HCT116 (cell line): ENCODE measurements around the gene RIN3. TPM values are rescaled to one million over a fixed set of nuclear protein-coding genes. Genes with fewer than 3 reads are reported as not detected.

Experiments
- ATAC-seq: fragments of 200-7000 bp; cut with Tn5 transposase; 2 replicates; pipeline ENCODE4 v1.9.1; 2020; ENCODE audit warnings: mild to moderate bottlenecking, moderate library complexity
- BruUV-seq: library from RNA; stranded (reverse); fragments of 400-500 nt; replicated peaks from 2 replicates; lab custom pipeline; 2021; lab: Mats Ljungman, UMichigan
- CTCF ChIA-PET: fragments of 300-600 bp; sonication (Branson Sonifier 250); formaldehyde crosslinking; loops from one replicate; lab custom pipeline; 2021; ENCODE audit warnings: antibody characterized with exemption; lab: Charles Lee
- POLR2A ChIA-PET: fragments of 300-600, 350-600 bp; sonication (Branson Sonifier 250); formaldehyde crosslinking; loops from one replicate; lab custom pipeline; 2021; ENCODE audit warnings: antibody characterized with exemption; lab: Charles Lee
- RAD21 ChIA-PET, 2 experiments: fragments of 300-600 bp; sonication (Branson Sonifier 250); formaldehyde crosslinking; loops; one replicate each; lab custom pipeline; 2023; ENCODE audit warnings: low total read pairs in 2 of 2; ENCODE audit not compliant: uncharacterized antibody in 2 of 2, unreplicated experiment in 2 of 2, low non-redundant PET in 1 of 2; lab: Charles Lee
- DNase-seq: peaks from one replicate; pipeline ENCODE4 v3.0.0-alpha.2; 2010; ENCODE audit warnings: low read depth, low spot score
- H2AFZ ChIP-seq: fragments of 200-600 bp; shearing (Covaris generic), sonication (generic); 2 replicates; pipeline ENCODE4 v1.6.1; 2017; ENCODE audit warnings: low read depth, mixed run types, mixed read lengths, antibody characterized with exemption, low read length; ENCODE audit not compliant: poor library complexity, severe bottlenecking
- H3K27ac ChIP-seq: 2 replicates; pipeline ENCODE4 v1.5.1; 2012; ENCODE audit warnings: low read depth, low read length
- H3K27me3 ChIP-seq: fragments of 200-600 bp; sonication (generic); 2 replicates; pipeline ENCODE4 v1.6.1; 2016; ENCODE audit warnings: mixed run types, low read length, mixed read lengths; ENCODE audit not compliant: insufficient read depth
- H3K36me3 ChIP-seq, 2 experiments: fragments of 200-500 bp in 1 of 2; fragments of 200-600 bp in 1 of 2; sonication (Bioruptor generic) in 1 of 2; sonication (generic) in 1 of 2; 2 replicates each; pipeline versions ENCODE4 v1.5.1 to v1.6.1; 2014 to 2016; ENCODE audit warnings: low read length in 2 of 2, inconsistent platforms in 1 of 2, mixed read lengths in 1 of 2, mixed run types in 1 of 2; ENCODE audit not compliant: insufficient read depth in 2 of 2, control insufficient read depth in 1 of 2
- H3K4me1 ChIP-seq, 2 experiments: fragments of 200-600 bp in 1 of 2; sonication (generic) in 1 of 2; 2 replicates each; pipeline versions ENCODE4 v1.5.1 to v1.6.1; 2012 to 2017; ENCODE audit warnings: low read length in 2 of 2, inconsistent platforms in 1 of 2, mild to moderate bottlenecking in 1 of 2, mixed read lengths in 1 of 2, mixed run types in 1 of 2, moderate library complexity in 1 of 2; ENCODE audit not compliant: insufficient read depth in 2 of 2, control insufficient read depth in 1 of 2
- H3K4me2 ChIP-seq: fragments of 200-600 bp; sonication (generic); 2 replicates; pipeline ENCODE4 v1.6.1; 2017; ENCODE audit warnings: mixed run types, low read length, mixed read lengths
- H3K4me3 ChIP-seq, 2 experiments: fragments of 200-600 bp in 1 of 2; sonication (generic) in 1 of 2; replicated peaks in 1 of 2; 2 replicates each; pipeline ENCODE4 v1.5.1; 2011 to 2016; ENCODE audit warnings: low read length in 2 of 2, control low read depth in 1 of 2, low read depth in 1 of 2, mild to moderate bottlenecking in 1 of 2, mixed read lengths in 1 of 2, mixed run types in 1 of 2
- H3K79me2 ChIP-seq: fragments of 200-600 bp; sonication (generic); 2 replicates; pipeline ENCODE4 v1.6.1; 2017; ENCODE audit warnings: mild to moderate bottlenecking, mixed run types, low read length, moderate library complexity, mixed read lengths; ENCODE audit not compliant: insufficient read depth
- H3K9ac ChIP-seq: fragments of 200-600 bp; sonication (generic); 2 replicates; pipeline ENCODE4 v1.6.1; 2016; ENCODE audit warnings: low read length, mixed read lengths
- H3K9me2 ChIP-seq: fragments of 200-600 bp; sonication (generic), shearing (Covaris generic); 2 replicates; pipeline ENCODE4 v1.6.1; 2017; ENCODE audit warnings: mixed run types, mild to moderate bottlenecking, moderate library complexity; ENCODE audit not compliant: insufficient read depth
- H3K9me3 ChIP-seq, 2 experiments: fragments of 200-500 bp in 1 of 2; fragments of 200-600 bp in 1 of 2; sonication (Bioruptor generic) in 1 of 2; sonication (generic) in 1 of 2; 2 replicates each; pipeline ENCODE4 v1.6.1; 2014 to 2017; ENCODE audit warnings: low read length in 2 of 2, mixed read lengths in 2 of 2, inconsistent platforms in 1 of 2, low read depth in 1 of 2, mild to moderate bottlenecking in 1 of 2, mixed run types in 1 of 2, moderate library complexity in 1 of 2; ENCODE audit not compliant: control insufficient read depth in 1 of 2, insufficient read depth in 1 of 2
- H4K20me1 ChIP-seq: fragments of 200-600 bp; sonication (generic), shearing (Covaris generic); 2 replicates; pipeline ENCODE4 v1.6.1; 2017; ENCODE audit warnings: mixed run types, mild to moderate bottlenecking, moderate library complexity; ENCODE audit not compliant: insufficient read depth
- ATF3 ChIP-seq: IDR thresholded peaks from 2 replicates; pipeline ENCODE4 v1.6.1; 2012
- CEBPB ChIP-seq: IDR thresholded peaks from 2 replicates; pipeline ENCODE4 v1.6.1; 2012; ENCODE audit warnings: low read depth
- EGR1 ChIP-seq: IDR thresholded peaks from 2 replicates; pipeline ENCODE4 v1.6.1; 2012; ENCODE audit warnings: low read depth
- ELF1 ChIP-seq: IDR thresholded peaks from 2 replicates; pipeline ENCODE4 v1.6.1; 2012; ENCODE audit warnings: low read depth, borderline replicate concordance
- EZH2 ChIP-seq: fragments of 200-600 bp; sonication (generic); IDR thresholded peaks from 2 replicates; pipeline ENCODE4 v1.6.1; 2017; ENCODE audit warnings: antibody characterized with exemption, mixed run types
- EZH2phosphoT487 ChIP-seq: fragments of 200-600 bp; IDR thresholded peaks from 2 replicates; pipeline ENCODE4 v1.6.1; 2018; ENCODE audit warnings: antibody characterized with exemption, borderline replicate concordance
- FOSL1 ChIP-seq: IDR thresholded peaks from 2 replicates; pipeline ENCODE4 v1.6.1; 2012; ENCODE audit warnings: low read depth
- JUND ChIP-seq: IDR thresholded peaks from 2 replicates; pipeline ENCODE4 v1.6.1; 2012
- POLR2A ChIP-seq: IDR thresholded peaks from 2 replicates; pipeline ENCODE4 v1.7.0; 2011; ENCODE audit warnings: borderline replicate concordance; ENCODE audit not compliant: insufficient read depth, insufficient read length; ENCODE audit errors: extremely low read depth
- RAD21 ChIP-seq: IDR thresholded peaks from 2 replicates; pipeline ENCODE4 v1.6.1; 2012; ENCODE audit warnings: low read depth, mild to moderate bottlenecking
- REST ChIP-seq: IDR thresholded peaks from 2 replicates; pipeline ENCODE4 v1.6.1; 2012; ENCODE audit warnings: low read depth
- SIN3A ChIP-seq: IDR thresholded peaks from 2 replicates; pipeline ENCODE4 v1.6.1; 2012; ENCODE audit warnings: low read depth
- SP1 ChIP-seq: IDR thresholded peaks from 2 replicates; pipeline ENCODE4 v1.6.1; 2012; ENCODE audit warnings: low read depth
- TCF7L2 ChIP-seq: IDR thresholded peaks from 2 replicates; pipeline ENCODE4 v1.7.0; 2011; ENCODE audit warnings: borderline replicate concordance, inconsistent platforms; ENCODE audit not compliant: insufficient read depth, insufficient read length; ENCODE audit errors: extremely low read depth
- ZFX ChIP-seq: fragments of 450-650 bp; IDR thresholded peaks from 2 replicates; pipeline ENCODE4 v1.6.1; 2017
- ZNF274 ChIP-seq: fragments of 200-500 bp; sonication (Bioruptor generic); IDR thresholded peaks from 2 replicates; pipeline ENCODE4 v1.6.1; 2014; ENCODE audit warnings: mild to moderate bottlenecking, low read depth, low read length, inconsistent platforms
- intact Hi-C: fragments of 100-400 bp; cut with micrococcal nuclease; formaldehyde crosslinking; loops from 2 replicates; pipeline ENCODE4 v1.10.0; 2022
- total RNA-seq: library from RNA; stranded (reverse); gene quantifications from one replicate; pipeline ENCODE4 v1.2.1, GENCODE V29; 2021; ENCODE audit not compliant: unreplicated experiment
- TF ChIP-seq, protein P1 (sequence below): IDR thresholded peaks from 2 replicates; pipeline ENCODE4 v1.6.1; 2011; ENCODE audit warnings: mild to moderate bottlenecking, low read length, moderate library complexity; ENCODE audit not compliant: insufficient replicate concordance; ENCODE audit errors: extremely low read depth
- TF ChIP-seq, protein P2 (sequence below): IDR thresholded peaks from 2 replicates; pipeline ENCODE4 v1.6.1; 2012

Gene RIN3
- total RNA-seq, 1 experiment from 2014 or later = 22.2 TPM

- H3K9me2 ChIP-seq = no peaks in the 10 kb centered on the region
- intact Hi-C loops = no loop called here
- no peak overlapping the region for H2AFZ ChIP-seq
- no peaks in the 10 kb centered on the region; a peak in 2 of 4 replicates for H3K36me3 ChIP-seq
- no peak for DNase-seq
- ChIA-PET POLR2A (no interaction called here), RAD21 (no interaction called here), CTCF (no interaction called here)
- H3K79me2 ChIP-seq = no peaks in the 10 kb centered on the region
- no peaks in the 10 kb centered on the region for H3K9me3 ChIP-seq
- H3K27me3 ChIP-seq = no peaks in the 10 kb centered on the region
- no peak overlapping the region for H3K9ac ChIP-seq
- H3K4me2 ChIP-seq = no peak overlapping the region
- no peak for TF ChIP-seq REST
- TF ChIP-seq JUND = no peak
- no peak for TF ChIP-seq EZH2
- no peak for TF ChIP-seq RAD21
- TF ChIP-seq ZNF274 = no peak
- TF ChIP-seq, protein P1, sequence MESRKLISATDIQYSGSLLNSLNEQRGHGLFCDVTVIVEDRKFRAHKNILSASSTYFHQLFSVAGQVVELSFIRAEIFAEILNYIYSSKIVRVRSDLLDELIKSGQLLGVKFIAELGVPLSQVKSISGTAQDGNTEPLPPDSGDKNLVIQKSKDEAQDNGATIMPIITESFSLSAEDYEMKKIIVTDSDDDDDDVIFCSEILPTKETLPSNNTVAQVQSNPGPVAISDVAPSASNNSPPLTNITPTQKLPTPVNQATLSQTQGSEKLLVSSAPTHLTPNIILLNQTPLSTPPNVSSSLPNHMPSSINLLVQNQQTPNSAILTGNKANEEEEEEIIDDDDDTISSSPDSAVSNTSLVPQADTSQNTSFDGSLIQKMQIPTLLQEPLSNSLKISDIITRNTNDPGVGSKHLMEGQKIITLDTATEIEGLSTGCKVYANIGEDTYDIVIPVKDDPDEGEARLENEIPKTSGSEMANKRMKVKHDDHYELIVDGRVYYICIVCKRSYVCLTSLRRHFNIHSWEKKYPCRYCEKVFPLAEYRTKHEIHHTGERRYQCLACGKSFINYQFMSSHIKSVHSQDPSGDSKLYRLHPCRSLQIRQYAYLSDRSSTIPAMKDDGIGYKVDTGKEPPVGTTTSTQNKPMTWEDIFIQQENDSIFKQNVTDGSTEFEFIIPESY = no peak
- TF ChIP-seq CEBPB = no peak
- TF ChIP-seq ELF1 = no peak
- TF ChIP-seq ZFX = no peak
- no peak for TF ChIP-seq EGR1
- TF ChIP-seq FOSL1 = no peak
- no peak for TF ChIP-seq POLR2A
- TF ChIP-seq, protein P2, sequence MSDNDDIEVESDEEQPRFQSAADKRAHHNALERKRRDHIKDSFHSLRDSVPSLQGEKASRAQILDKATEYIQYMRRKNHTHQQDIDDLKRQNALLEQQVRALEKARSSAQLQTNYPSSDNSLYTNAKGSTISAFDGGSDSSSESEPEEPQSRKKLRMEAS = no peak
- TF ChIP-seq TCF7L2 = no peak
- TF ChIP-seq SIN3A = no peak
- no peak for TF ChIP-seq EZH2phosphoT487
- no peak for TF ChIP-seq SP1
- no peak for TF ChIP-seq ATF3
- H4K20me1 ChIP-seq = no peaks in the 10 kb centered on the region
- ATAC-seq = no peak
- peaks cover 0 to 3% of the 10 kb centered on the region in 2 experiments; a peak in 1 of 4 replicates for H3K4me1 ChIP-seq
- no peak overlapping the region for H3K4me3 ChIP-seq
- BruUV-seq = no TSS peak
- H3K27ac ChIP-seq = no peak overlapping the region
Observed at GRCh38 chr14:92577321-92577742, 63.8 kb downstream of the RIN3 start.
